ENCODE data around the gene LNX2.

Gene LNX2

GRCh38 chr13:27636589-27637288 is 16.4 kb upstream of the LNX2 start:
- Histone ChIP-seq H3K9ac (ENCODE audit: low read depth, low read length) (no peak overlapping the region), H3K27me3 (ENCODE audit: insufficient read depth, low read length, poor library complexity) (no peaks in the 10 kb centered on the region), H3K79me2 (ENCODE audit: insufficient read depth, low read length) (peaks cover 93% of the 10 kb centered on the region), H3K27ac (ENCODE audit: low read length) (no peak overlapping the region), H3K4me1 (ENCODE audit: insufficient read depth, low read length) (peaks cover 4% of the 10 kb centered on the region; the same call in 1 of the 2 replicates), H4K20me1 (ENCODE audit: insufficient read depth, low read length) (peaks cover 42% of the 10 kb centered on the region; the same call in 1 of the 2 replicates), H3K9me3 (ENCODE audit: insufficient read depth, low read length, severe bottlenecking) (no peaks in the 10 kb centered on the region), H2AFZ (ENCODE audit: low read depth, low read length) (no peak overlapping the region), H3K4me3 (ENCODE audit: low read depth in 1 of 2, low read length in 2 of 2) (no peak overlapping the region), H3K4me2 (ENCODE audit: insufficient read depth, low read length) (no peak overlapping the region), H3K36me3 (ENCODE audit: insufficient read depth, low read length) (peaks cover 20% of the 10 kb centered on the region)
- TF ChIP-seq EZH2 (IDR thresholded peaks at IDR 0.05; ENCODE audit: borderline replicate concordance, low read depth, low read length, severe bottlenecking), result no peak
- TF ChIP-seq, protein P1, sequence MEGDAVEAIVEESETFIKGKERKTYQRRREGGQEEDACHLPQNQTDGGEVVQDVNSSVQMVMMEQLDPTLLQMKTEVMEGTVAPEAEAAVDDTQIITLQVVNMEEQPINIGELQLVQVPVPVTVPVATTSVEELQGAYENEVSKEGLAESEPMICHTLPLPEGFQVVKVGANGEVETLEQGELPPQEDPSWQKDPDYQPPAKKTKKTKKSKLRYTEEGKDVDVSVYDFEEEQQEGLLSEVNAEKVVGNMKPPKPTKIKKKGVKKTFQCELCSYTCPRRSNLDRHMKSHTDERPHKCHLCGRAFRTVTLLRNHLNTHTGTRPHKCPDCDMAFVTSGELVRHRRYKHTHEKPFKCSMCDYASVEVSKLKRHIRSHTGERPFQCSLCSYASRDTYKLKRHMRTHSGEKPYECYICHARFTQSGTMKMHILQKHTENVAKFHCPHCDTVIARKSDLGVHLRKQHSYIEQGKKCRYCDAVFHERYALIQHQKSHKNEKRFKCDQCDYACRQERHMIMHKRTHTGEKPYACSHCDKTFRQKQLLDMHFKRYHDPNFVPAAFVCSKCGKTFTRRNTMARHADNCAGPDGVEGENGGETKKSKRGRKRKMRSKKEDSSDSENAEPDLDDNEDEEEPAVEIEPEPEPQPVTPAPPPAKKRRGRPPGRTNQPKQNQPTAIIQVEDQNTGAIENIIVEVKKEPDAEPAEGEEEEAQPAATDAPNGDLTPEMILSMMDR (IDR thresholded peaks at IDR 0.05; ENCODE audit: borderline replicate concordance, extremely low read depth, low read length, poor library complexity, severe bottlenecking), result no peak
- ATAC-seq (ENCODE audit: insufficient read depth, low read depth) (0 out of 3 replicates have a peak, but pooled peaks have one; percentile 42), DNase-seq (no peak)

DNA sequence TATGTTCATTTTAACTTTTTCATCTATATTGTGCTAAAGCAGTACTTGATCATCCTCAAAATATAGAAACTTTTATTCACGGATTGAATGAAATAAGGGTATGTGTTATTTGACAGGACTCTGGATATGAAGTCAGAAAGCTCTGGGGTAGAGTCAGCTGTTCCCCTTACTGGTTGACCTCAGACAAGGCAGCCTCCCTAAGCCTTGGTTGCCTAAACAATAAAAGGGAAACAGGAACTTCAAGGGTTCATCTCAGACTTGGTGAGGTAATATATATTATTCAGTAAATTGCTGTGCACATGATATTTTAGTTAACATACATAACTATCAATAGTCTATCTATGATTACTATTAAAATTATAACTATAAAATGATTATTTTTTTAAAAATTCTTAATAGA is 14.9 kb upstream of the LNX2 start:
- DNase-seq (no peak), ATAC-seq (ENCODE audit: insufficient read depth, low read depth) (no peak)
- peaks cover 4% of the 10 kb centered on the region; the same call in 1 of the 2 replicates for H3K4me1 ChIP-seq (ENCODE audit: insufficient read depth, low read length)
- H3K4me3 ChIP-seq (ENCODE audit: low read depth in 1 of 2, low read length in 2 of 2), result no peak overlapping the region
- H3K79me2 ChIP-seq (ENCODE audit: insufficient read depth, low read length), result peaks cover 95% of the 10 kb centered on the region
- no peak overlapping the region for H3K9ac ChIP-seq (ENCODE audit: low read depth, low read length)
- peaks cover 31% of the 10 kb centered on the region for H3K36me3 ChIP-seq (ENCODE audit: insufficient read depth, low read length)
- no peaks in the 10 kb centered on the region for H3K9me3 ChIP-seq (ENCODE audit: insufficient read depth, low read length, severe bottlenecking)
- H3K27ac ChIP-seq (ENCODE audit: low read length), result no peak overlapping the region
- TF ChIP-seq, protein P1 (IDR thresholded peaks at IDR 0.05; ENCODE audit: borderline replicate concordance, extremely low read depth, low read length, poor library complexity, severe bottlenecking), result no peak
- TF ChIP-seq EZH2 (IDR thresholded peaks at IDR 0.05; ENCODE audit: borderline replicate concordance, low read depth, low read length, severe bottlenecking), result no peak
- H3K27me3 ChIP-seq (ENCODE audit: insufficient read depth, low read length, poor library complexity), result no peaks in the 10 kb centered on the region
- no peak overlapping the region for H3K4me2 ChIP-seq (ENCODE audit: insufficient read depth, low read length)
- H4K20me1 ChIP-seq (ENCODE audit: insufficient read depth, low read length), result peaks cover 47% of the 10 kb centered on the region
- H2AFZ ChIP-seq (ENCODE audit: low read depth, low read length), result no peak overlapping the region

GRCh38 chr13:27634791-27635190 is 14.5 kb upstream of the LNX2 start:
- peaks cover 43% of the 10 kb centered on the region for H4K20me1 ChIP-seq (ENCODE audit: insufficient read depth, low read length)
- H2AFZ ChIP-seq (ENCODE audit: low read depth, low read length), result no peak overlapping the region
- DNase-seq (no peak), ATAC-seq (ENCODE audit: insufficient read depth, low read depth) (no peak)
- no peak overlapping the region for H3K9ac ChIP-seq (ENCODE audit: low read depth, low read length)
- no peak overlapping the region for H3K4me3 ChIP-seq (ENCODE audit: low read depth in 1 of 2, low read length in 2 of 2)
- no peak overlapping the region for H3K4me2 ChIP-seq (ENCODE audit: insufficient read depth, low read length)
- TF ChIP-seq, protein P1 (IDR thresholded peaks at IDR 0.05; ENCODE audit: borderline replicate concordance, extremely low read depth, low read length, poor library complexity, severe bottlenecking), result no peak
- no peak for TF ChIP-seq EZH2 (IDR thresholded peaks at IDR 0.05; ENCODE audit: borderline replicate concordance, low read depth, low read length, severe bottlenecking)
- H3K79me2 ChIP-seq (ENCODE audit: insufficient read depth, low read length), result peaks cover 93% of the 10 kb centered on the region
- no peak overlapping the region for H3K27ac ChIP-seq (ENCODE audit: low read length)
- no peaks in the 10 kb centered on the region for H3K9me3 ChIP-seq (ENCODE audit: insufficient read depth, low read length, severe bottlenecking)
- peaks cover 4% of the 10 kb centered on the region; the same call in 1 of the 2 replicates for H3K4me1 ChIP-seq (ENCODE audit: insufficient read depth, low read length)
- H3K27me3 ChIP-seq (ENCODE audit: insufficient read depth, low read length, poor library complexity), result no peaks in the 10 kb centered on the region
- peaks cover 31% of the 10 kb centered on the region for H3K36me3 ChIP-seq (ENCODE audit: insufficient read depth, low read length)
